ACC112 (cell line): ENCODE data around the gene PDIA2.

Experiments used
- H2AFZ ChIP-seq: fragments of 200-600 bp; sonication (generic); one replicate; pipeline ENCODE4 v1.6.0; 2017; ENCODE audit warnings: antibody characterized with exemption, low read length; ENCODE audit not compliant: unreplicated experiment
- H3K27ac ChIP-seq: fragments of 200-600 bp; sonication (generic); 2 replicates; pipeline ENCODE4 v1.5.1; 2014; ENCODE audit warnings: low read depth, mild to moderate bottlenecking, antibody characterized with exemption, low read length, moderate library complexity
- H3K27me3 ChIP-seq: fragments of 200-600 bp; sonication (generic); 2 replicates; pipeline ENCODE4 v1.6.1; 2014; ENCODE audit warnings: mild to moderate bottlenecking, antibody characterized with exemption, low read length, moderate library complexity, mixed read lengths; ENCODE audit not compliant: insufficient read depth
- H3K36me3 ChIP-seq: fragments of 200-600 bp; sonication (generic); 2 replicates; pipeline ENCODE4 v1.6.1; 2016; ENCODE audit warnings: mild to moderate bottlenecking, antibody characterized with exemption, low read length, moderate library complexity, mixed read lengths; ENCODE audit not compliant: insufficient read depth
- H3K4me1 ChIP-seq: fragments of 200-600 bp; sonication (generic); one replicate; pipeline ENCODE4 v1.6.1; 2016; ENCODE audit warnings: low read length, mixed read lengths; ENCODE audit not compliant: insufficient read depth, unreplicated experiment, control insufficient read depth
- H3K4me3 ChIP-seq: fragments of 200-600 bp; sonication (generic); 2 replicates; pipeline ENCODE4 v1.5.1; 2014; ENCODE audit warnings: mild to moderate bottlenecking, low read depth, low read length
- H3K79me2 ChIP-seq: fragments of 200-600 bp; sonication (generic); one replicate; pipeline ENCODE4 v1.6.0; 2016; ENCODE audit warnings: low read length; ENCODE audit not compliant: control insufficient read depth, unreplicated experiment, insufficient read depth

PDIA2 gene

GRCh38 chr16:316741-317464 is 33.9 kb downstream of the PDIA2 start:
- Histone ChIP-seq H3K79me2 (peaks cover 19% of the 10 kb centered on the region), H3K4me1 (no peaks in the 10 kb centered on the region), H2AFZ (no peak overlapping the region), H3K36me3 (no peaks in the 10 kb centered on the region), H3K4me3 (no peak overlapping the region), H3K27ac (no peak overlapping the region), H3K27me3 (no peaks in the 10 kb centered on the region)

GRCh38 chr16:317583-317982 is 34.6 kb downstream of the PDIA2 start:
- no peaks in the 10 kb centered on the region for H3K36me3 ChIP-seq
- peaks cover 19% of the 10 kb centered on the region for H3K79me2 ChIP-seq
- H3K27ac ChIP-seq = no peak overlapping the region
- H3K4me3 ChIP-seq = no peak overlapping the region
- no peak overlapping the region for H2AFZ ChIP-seq
- H3K4me1 ChIP-seq = no peaks in the 10 kb centered on the region
- H3K27me3 ChIP-seq = no peaks in the 10 kb centered on the region

- no peak overlapping the region for H3K27ac ChIP-seq
- no peaks in the 10 kb centered on the region for H3K4me1 ChIP-seq
- H2AFZ ChIP-seq = no peak overlapping the region
- no peak overlapping the region for H3K4me3 ChIP-seq
- no peaks in the 10 kb centered on the region for H3K36me3 ChIP-seq
- peaks cover 19% of the 10 kb centered on the region for H3K79me2 ChIP-seq
- H3K27me3 ChIP-seq = no peaks in the 10 kb centered on the region
These were observed 35.7 kb downstream of the PDIA2 start for GRCh38 chr16:318628-319027.

GRCh38 chr16:320206-320605 is 37.2 kb downstream of the PDIA2 start:
- no peaks in the 10 kb centered on the region for H3K27me3 ChIP-seq
- peaks cover 25% of the 10 kb centered on the region for H3K79me2 ChIP-seq
- H3K4me1 ChIP-seq = no peaks in the 10 kb centered on the region
- H3K4me3 ChIP-seq = no peak overlapping the region
- H2AFZ ChIP-seq = no peak overlapping the region
- H3K36me3 ChIP-seq = no peaks in the 10 kb centered on the region; the same call in 1 of the 2 replicates
- H3K27ac ChIP-seq = no peak overlapping the region

- Histone ChIP-seq H3K79me2 (peaks cover 25% of the 10 kb centered on the region), H3K36me3 (no peaks in the 10 kb centered on the region; the same call in 1 of the 2 replicates), H3K4me1 (no peaks in the 10 kb centered on the region), H3K27ac (no peak overlapping the region), H2AFZ (no peak overlapping the region), H3K4me3 (no peak overlapping the region), H3K27me3 (no peaks in the 10 kb centered on the region)
These were observed 38.6 kb downstream of the PDIA2 start for GRCh38 chr16:321532-321931.

- Histone ChIP-seq H3K27ac (no peak overlapping the region), H3K4me3 (no peak overlapping the region), H2AFZ (no peak overlapping the region), H3K36me3 (no peaks in the 10 kb centered on the region; the same call in 1 of the 2 replicates), H3K27me3 (no peaks in the 10 kb centered on the region), H3K79me2 (peaks cover 25% of the 10 kb centered on the region), H3K4me1 (peaks cover 6% of the 10 kb centered on the region)
These were observed 39.6 kb downstream of the PDIA2 start for GRCh38 chr16:322476-323143.

GRCh38 chr16:324201-324450 is 41.2 kb downstream of the PDIA2 start:
- no peaks in the 10 kb centered on the region for H3K27me3 ChIP-seq
- no peaks in the 10 kb centered on the region; the same call in 1 of the 2 replicates for H3K36me3 ChIP-seq
- no peak overlapping the region for H3K27ac ChIP-seq
- no peak overlapping the region for H3K4me3 ChIP-seq
- peaks cover 12% of the 10 kb centered on the region for H3K4me1 ChIP-seq
- peaks cover 22% of the 10 kb centered on the region for H3K79me2 ChIP-seq
- H2AFZ ChIP-seq = no peak overlapping the region

GRCh38 chr16:324451-325334 is 41.7 kb downstream of the PDIA2 start:
- Histone ChIP-seq H3K27me3 (no peaks in the 10 kb centered on the region), H3K79me2 (peaks cover 18% of the 10 kb centered on the region), H3K36me3 (no peaks in the 10 kb centered on the region; the same call in 1 of the 2 replicates), H2AFZ (no peak overlapping the region), H3K27ac (no peak overlapping the region), H3K4me1 (peaks cover 12% of the 10 kb centered on the region), H3K4me3 (no peak overlapping the region)

- no peaks in the 10 kb centered on the region; the same call in 1 of the 2 replicates for H3K36me3 ChIP-seq
- H3K27ac ChIP-seq = no peak overlapping the region
- H3K4me1 ChIP-seq = peaks cover 12% of the 10 kb centered on the region
- peaks cover 13% of the 10 kb centered on the region for H3K79me2 ChIP-seq
- no peaks in the 10 kb centered on the region for H3K27me3 ChIP-seq
- no peak overlapping the region for H2AFZ ChIP-seq
- H3K4me3 ChIP-seq = no peak overlapping the region
These were observed 42.6 kb downstream of the PDIA2 start for GRCh38 chr16:325375-326145.

- Histone ChIP-seq H3K36me3 (no peaks in the 10 kb centered on the region), H3K27ac (no peak overlapping the region), H2AFZ (no peak overlapping the region), H3K4me1 (peaks cover 12% of the 10 kb centered on the region), H3K27me3 (no peaks in the 10 kb centered on the region), H3K4me3 (no peak overlapping the region), H3K79me2 (peaks cover 35% of the 10 kb centered on the region)
These were observed 47.8 kb downstream of the PDIA2 start for GRCh38 chr16:330741-331140.
